ENCODE results near the gene FOXF2.

- no peak for TF ChIP-seq HDGF (IDR thresholded peaks at IDR 0.05; ENCODE audit: borderline replicate concordance)
- TF ChIP-seq ARNT (IDR thresholded peaks at IDR 0.05), result no peak
- no peak for TF ChIP-seq FOXM1 (IDR thresholded peaks at IDR 0.05; ENCODE audit: borderline replicate concordance)
- TF ChIP-seq FOXA1 (IDR thresholded peaks at IDR 0.05), result no peak
- no peak for TF ChIP-seq ELF4 (IDR thresholded peaks at IDR 0.05)
- TF ChIP-seq SUZ12 (IDR thresholded peaks at IDR 0.05), result no peak
- TF ChIP-seq SP1 (IDR thresholded peaks at IDR 0.05), result no peak
Observed at GRCh38 chr6:1400126-1400850, 10.9 kb downstream of the FOXF2 start.
